ENCODE data around the gene POTEI. TPM values are rescaled to one million over a fixed set of nuclear protein-coding genes. Genes with fewer than 3 reads are reported as not detected.
"Not testable (repeated sequence)": the region's sequence is repeated elsewhere in the genome, so short reads cannot be mapped to it uniquely, and the experiment has no call there.

Gene POTEI
- not detected in 2 replicates for total RNA-seq
- total RNA-seq (2013): not detected
- not detected in 2 replicates for polyA plus RNA-seq
- 0.21 TPM in 1 of 2 replicates, not detected in the other for polyA minus RNA-seq

DNA sequence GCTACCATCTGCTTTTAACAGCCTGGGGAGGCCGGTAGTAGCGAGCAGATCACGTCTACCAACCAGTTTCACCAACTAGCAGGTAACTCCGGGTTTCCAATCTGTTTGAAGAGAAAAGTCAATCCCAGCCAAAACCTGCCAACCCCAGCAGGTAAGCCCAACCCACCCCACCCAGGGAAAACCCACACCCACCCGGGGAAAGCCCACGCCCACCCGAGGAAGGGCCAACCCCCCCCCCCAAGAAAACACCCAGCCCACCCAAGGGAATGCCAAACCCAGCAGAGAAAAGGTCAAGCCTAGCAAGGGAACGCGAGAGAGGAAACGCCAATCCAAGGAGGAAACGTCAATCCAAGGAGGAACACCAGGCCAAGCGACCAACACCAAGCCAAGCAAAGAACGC, at the start of gene POTEI:
POTEI (minus strand) TSS at position 101 of the 400 bp plus-strand sequence; CDS start at position 8, 93 bp downstream.
- DNase-seq; H3K4me1 Mint-ChIP-seq; CTCF ChIA-PET; ATAC-seq (ENCODE audit: low read depth); H3K4me3 ChIP-seq (ENCODE audit: control extremely low read depth in 1 of 5, extremely low read depth in 1 of 5, insufficient read depth in 1 of 5, low read depth in 2 of 5, low read length in 4 of 5); H3K9ac ChIP-seq (ENCODE audit: low read length); intact Hi-C loops (cut with micrococcal nuclease); H3K27me3 ChIP-seq (replicated peaks in 1 of 4; ENCODE audit: control extremely low read depth in 1 of 4, control insufficient read depth in 3 of 4, insufficient read depth in 4 of 4, low read length in 3 of 4); H3K4me3 Mint-ChIP-seq; H3K9me3 ChIP-seq (ENCODE audit: control extremely low read depth in 1 of 3, control insufficient read depth in 2 of 3, insufficient read depth in 1 of 3, low read length in 2 of 3); H3K9me3 Mint-ChIP-seq (ENCODE audit: insufficient read depth); H4K20me1 ChIP-seq (ENCODE audit: control insufficient read depth, insufficient read depth, low read length, poor library complexity, severe bottlenecking); H3K79me2 ChIP-seq (ENCODE audit: control insufficient read depth, insufficient read depth, low read length); H2AFZ ChIP-seq (ENCODE audit: insufficient read depth, low read depth, low read length, poor library complexity, severe bottlenecking); H3K4me2 ChIP-seq (replicated peaks; ENCODE audit: low read depth, low read length, poor library complexity, severe bottlenecking); H3K27ac Mint-ChIP-seq; H3K27ac ChIP-seq (ENCODE audit: low read length in 2 of 2); H3K4me1 ChIP-seq (ENCODE audit: control insufficient read depth in 2 of 2, insufficient read depth in 2 of 2, low read length in 2 of 2); POLR2A ChIA-PET; H3K36me3 ChIP-seq (replicated peaks in 1 of 2; ENCODE audit: control extremely low read depth in 1 of 2, control insufficient read depth in 1 of 2, extremely low read depth in 1 of 2, insufficient read depth in 2 of 2, low read length in 1 of 2); H3K27me3 Mint-ChIP-seq: not testable (repeated sequence)
- WGBS (ENCODE audit: insufficient coverage): no CpG with 5 or more reads among the region's 13 CpGs

DNA sequence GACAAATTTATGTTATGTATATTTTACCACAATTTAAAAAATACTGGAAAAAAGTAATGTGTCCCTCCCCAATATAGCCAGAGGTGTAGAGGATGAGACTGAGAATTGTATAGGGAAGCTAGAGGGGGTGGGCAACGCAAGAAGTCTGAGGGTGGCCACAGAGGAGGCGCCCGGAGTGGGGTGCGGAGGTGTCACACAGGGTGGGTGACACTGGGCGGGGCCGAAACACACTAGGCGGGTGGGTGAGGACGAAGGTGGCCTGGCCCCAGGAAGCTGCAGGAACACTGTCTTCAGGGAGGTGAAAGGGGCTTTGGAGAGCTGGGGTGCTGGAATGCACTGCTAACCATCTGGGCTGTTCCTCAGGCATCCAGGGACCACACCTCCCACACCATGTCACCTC, 47.3 kb upstream of the POTEI start:
- H3K9me3 ChIP-seq (ENCODE audit: control extremely low read depth in 1 of 3, control insufficient read depth in 2 of 3, insufficient read depth in 1 of 3, low read length in 2 of 3); H3K9ac ChIP-seq (ENCODE audit: low read length); H3K4me3 ChIP-seq (ENCODE audit: control extremely low read depth in 1 of 5, extremely low read depth in 1 of 5, insufficient read depth in 1 of 5, low read depth in 2 of 5, low read length in 4 of 5); H3K27ac Mint-ChIP-seq; DNase-seq; H2AFZ ChIP-seq (ENCODE audit: insufficient read depth, low read depth, low read length, poor library complexity, severe bottlenecking); CTCF ChIA-PET; H3K9me3 Mint-ChIP-seq (ENCODE audit: insufficient read depth); H3K27me3 ChIP-seq (replicated peaks in 1 of 4; ENCODE audit: control extremely low read depth in 1 of 4, control insufficient read depth in 3 of 4, insufficient read depth in 4 of 4, low read length in 3 of 4); H4K20me1 ChIP-seq (ENCODE audit: control insufficient read depth, insufficient read depth, low read length, poor library complexity, severe bottlenecking); H3K27ac ChIP-seq (ENCODE audit: low read length in 2 of 2); H3K79me2 ChIP-seq (ENCODE audit: control insufficient read depth, insufficient read depth, low read length); H3K4me3 Mint-ChIP-seq; POLR2A ChIA-PET; H3K4me1 ChIP-seq (ENCODE audit: control insufficient read depth in 2 of 2, insufficient read depth in 2 of 2, low read length in 2 of 2); H3K27me3 Mint-ChIP-seq; ATAC-seq (ENCODE audit: low read depth); intact Hi-C loops (cut with micrococcal nuclease); H3K4me1 Mint-ChIP-seq; H3K4me2 ChIP-seq (replicated peaks; ENCODE audit: low read depth, low read length, poor library complexity, severe bottlenecking); H3K36me3 ChIP-seq (replicated peaks in 1 of 2; ENCODE audit: control extremely low read depth in 1 of 2, control insufficient read depth in 1 of 2, extremely low read depth in 1 of 2, insufficient read depth in 2 of 2, low read length in 1 of 2): not testable (repeated sequence)
- WGBS (ENCODE audit: insufficient coverage): no CpG with 5 or more reads among the region's 8 CpGs

DNA sequence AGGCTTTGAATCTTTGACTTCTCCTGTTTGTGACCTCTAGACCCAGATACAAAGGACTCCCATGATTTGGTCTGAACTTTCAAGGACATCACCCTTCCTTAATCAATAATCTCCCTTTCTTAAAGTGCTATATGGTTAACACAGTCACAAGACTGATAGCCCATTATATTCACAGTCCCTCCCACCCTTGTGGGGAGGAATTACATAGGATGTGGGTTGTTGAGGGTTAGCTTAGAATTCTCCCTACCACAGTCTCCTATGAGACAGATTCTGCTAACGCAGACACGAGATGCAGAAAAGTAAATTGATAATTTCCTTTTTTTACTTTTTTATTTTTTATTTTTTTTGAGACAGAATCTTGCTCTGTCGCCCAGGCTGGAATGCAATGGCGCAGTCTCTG, 45.0 kb upstream of the POTEI start:
- H3K4me1 Mint-ChIP-seq; H3K4me2 ChIP-seq (replicated peaks; ENCODE audit: low read depth, low read length, poor library complexity, severe bottlenecking); H3K27me3 Mint-ChIP-seq; H2AFZ ChIP-seq (ENCODE audit: insufficient read depth, low read depth, low read length, poor library complexity, severe bottlenecking); H3K9ac ChIP-seq (ENCODE audit: low read length); H3K27me3 ChIP-seq (replicated peaks in 1 of 4; ENCODE audit: control extremely low read depth in 1 of 4, control insufficient read depth in 3 of 4, insufficient read depth in 4 of 4, low read length in 3 of 4); H4K20me1 ChIP-seq (ENCODE audit: control insufficient read depth, insufficient read depth, low read length, poor library complexity, severe bottlenecking); H3K4me3 ChIP-seq (ENCODE audit: control extremely low read depth in 1 of 5, extremely low read depth in 1 of 5, insufficient read depth in 1 of 5, low read depth in 2 of 5, low read length in 4 of 5); H3K36me3 ChIP-seq (replicated peaks in 1 of 2; ENCODE audit: control extremely low read depth in 1 of 2, control insufficient read depth in 1 of 2, extremely low read depth in 1 of 2, insufficient read depth in 2 of 2, low read length in 1 of 2); POLR2A ChIA-PET; intact Hi-C loops (cut with micrococcal nuclease); CTCF ChIA-PET; H3K9me3 Mint-ChIP-seq (ENCODE audit: insufficient read depth); H3K9me3 ChIP-seq (ENCODE audit: control extremely low read depth in 1 of 3, control insufficient read depth in 2 of 3, insufficient read depth in 1 of 3, low read length in 2 of 3); H3K27ac ChIP-seq (ENCODE audit: low read length in 2 of 2); DNase-seq; H3K4me3 Mint-ChIP-seq; ATAC-seq (ENCODE audit: low read depth); H3K79me2 ChIP-seq (ENCODE audit: control insufficient read depth, insufficient read depth, low read length); H3K27ac Mint-ChIP-seq; H3K4me1 ChIP-seq (ENCODE audit: control insufficient read depth in 2 of 2, insufficient read depth in 2 of 2, low read length in 2 of 2): not testable (repeated sequence)
- WGBS (ENCODE audit: insufficient coverage): no CpG with 5 or more reads among the region's 4 CpGs

DNA sequence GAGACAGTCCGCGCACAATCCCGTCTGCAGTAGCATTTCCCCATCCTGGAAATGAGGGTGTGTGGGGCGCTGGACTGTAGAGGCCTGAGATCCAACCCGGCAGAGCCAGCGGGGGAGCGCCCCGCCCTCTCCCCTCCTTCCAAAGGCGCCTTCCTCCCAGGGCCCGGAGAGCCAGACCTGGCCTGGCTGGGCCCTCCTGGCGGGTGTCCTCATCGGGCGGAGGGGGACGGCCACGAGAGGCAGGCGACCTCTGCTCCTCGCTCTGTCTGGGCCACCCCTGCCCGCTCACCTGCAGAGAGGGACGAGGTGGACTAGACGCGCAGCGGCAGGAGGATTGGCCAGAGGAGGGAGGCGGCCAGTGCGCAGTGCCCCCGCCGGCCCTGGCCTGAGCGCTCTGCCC, 40.3 kb upstream of the POTEI start:
- H3K4me1 ChIP-seq (ENCODE audit: control insufficient read depth in 2 of 2, insufficient read depth in 2 of 2, low read length in 2 of 2); H3K27me3 Mint-ChIP-seq; intact Hi-C loops (cut with micrococcal nuclease); H3K4me2 ChIP-seq (replicated peaks; ENCODE audit: low read depth, low read length, poor library complexity, severe bottlenecking); H3K27me3 ChIP-seq (replicated peaks in 1 of 4; ENCODE audit: control extremely low read depth in 1 of 4, control insufficient read depth in 3 of 4, insufficient read depth in 4 of 4, low read length in 3 of 4); H3K79me2 ChIP-seq (ENCODE audit: control insufficient read depth, insufficient read depth, low read length); DNase-seq; H2AFZ ChIP-seq (ENCODE audit: insufficient read depth, low read depth, low read length, poor library complexity, severe bottlenecking); H3K27ac Mint-ChIP-seq; H3K4me3 ChIP-seq (ENCODE audit: control extremely low read depth in 1 of 5, extremely low read depth in 1 of 5, insufficient read depth in 1 of 5, low read depth in 2 of 5, low read length in 4 of 5); ATAC-seq (ENCODE audit: low read depth); CTCF ChIA-PET; H3K9me3 ChIP-seq (ENCODE audit: control extremely low read depth in 1 of 3, control insufficient read depth in 2 of 3, insufficient read depth in 1 of 3, low read length in 2 of 3); H4K20me1 ChIP-seq (ENCODE audit: control insufficient read depth, insufficient read depth, low read length, poor library complexity, severe bottlenecking); H3K36me3 ChIP-seq (replicated peaks in 1 of 2; ENCODE audit: control extremely low read depth in 1 of 2, control insufficient read depth in 1 of 2, extremely low read depth in 1 of 2, insufficient read depth in 2 of 2, low read length in 1 of 2); H3K27ac ChIP-seq (ENCODE audit: low read length in 2 of 2); H3K9me3 Mint-ChIP-seq (ENCODE audit: insufficient read depth); POLR2A ChIA-PET; H3K4me1 Mint-ChIP-seq; H3K4me3 Mint-ChIP-seq; H3K9ac ChIP-seq (ENCODE audit: low read length): not testable (repeated sequence)
- WGBS (ENCODE audit: insufficient coverage): no CpG with 5 or more reads among the region's 27 CpGs
